DMS 273 (cell line): ENCODE results near the gene SLC35B4.
"Not testable (repeated sequence)": the region's sequence is repeated elsewhere in the genome, so short reads cannot be mapped to it uniquely, and the experiment has no call there.

ENCODE experiments used
- DNase-seq: peaks from one replicate; lab custom pipeline; 2025; ENCODE audit not compliant: unreplicated experiment; lab: John Stamatoyannopoulos, UW

The SLC35B4 gene

DNA sequence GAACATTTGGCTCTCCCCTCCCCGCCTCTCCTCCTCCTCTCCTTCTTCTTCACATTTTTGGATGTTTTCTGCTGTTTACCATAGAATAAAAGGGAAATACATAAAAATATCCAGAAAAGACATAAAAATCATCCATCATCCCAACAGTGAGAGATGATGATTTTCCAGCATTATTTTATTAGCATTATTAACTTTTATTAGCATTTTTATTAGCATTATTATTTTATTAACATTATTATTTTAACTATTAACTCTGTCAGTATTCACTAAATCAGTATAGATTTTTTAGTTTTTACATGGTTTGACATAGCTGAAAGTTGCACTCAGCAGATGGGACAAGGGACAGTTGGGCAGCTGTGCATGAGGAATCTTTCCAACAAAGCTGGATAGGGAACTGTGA, 16.2 kb upstream of the SLC35B4 start:
- no peak for DNase-seq

GRCh38 chr7:134331393-134331792, 14.7 kb upstream of the SLC35B4 start:
- DNase-seq, result no peak

GRCh38 chr7:134330974-134331373, 14.2 kb upstream of the SLC35B4 start:
- DNase-seq, result no peak

GRCh38 chr7:134329614-134330346, 13.1 kb upstream of the SLC35B4 start:
- DNase-seq, result peak; percentile 75

- no peak for DNase-seq
These were observed 12.2 kb upstream of the SLC35B4 start for GRCh38 chr7:134328900-134329299.

DNA sequence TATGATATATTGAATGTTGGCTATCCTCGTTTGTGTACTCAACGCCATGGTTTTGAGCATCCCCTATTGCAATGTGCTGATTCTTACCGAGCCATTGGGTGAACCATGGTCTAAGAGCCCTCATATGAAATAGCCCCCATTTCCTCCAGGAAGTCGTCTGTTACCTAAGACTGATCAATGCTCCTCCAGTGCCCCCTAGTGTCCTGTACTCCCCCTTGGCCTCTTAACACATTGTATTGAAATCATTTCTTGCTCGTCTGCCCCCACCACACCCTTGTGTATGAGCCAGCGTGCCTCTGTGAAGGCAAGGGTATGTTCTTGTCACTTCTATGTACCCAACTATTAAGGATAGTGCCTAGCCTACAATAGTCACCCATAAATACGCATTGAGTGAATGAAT, 11.2 kb upstream of the SLC35B4 start:
- peak; percentile 86 for DNase-seq

- DNase-seq, result no peak
These were observed 7.4 kb upstream of the SLC35B4 start for GRCh38 chr7:134324107-134324506.

DNA sequence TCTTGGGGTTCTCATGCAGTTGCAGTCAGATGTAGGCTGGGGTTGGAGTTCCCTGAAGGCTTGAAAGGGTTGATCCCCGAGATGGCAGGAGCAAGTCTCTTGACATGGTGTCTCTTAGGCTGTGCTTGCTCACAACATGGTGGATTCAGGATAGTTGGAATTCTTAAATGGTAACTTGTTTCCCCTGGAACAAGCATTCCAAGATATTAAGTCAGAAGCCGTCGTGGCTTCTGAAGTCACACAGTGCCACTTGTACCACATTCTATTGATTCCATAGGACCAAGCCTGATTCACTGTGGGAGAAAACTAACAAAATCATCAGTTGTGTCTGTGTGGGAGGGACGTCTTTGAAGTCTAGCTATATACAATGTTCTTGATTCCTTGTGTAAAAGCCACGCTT, 3.5 kb upstream of the SLC35B4 start:
- DNase-seq, result no peak

- no peak for DNase-seq
These were observed 1.7 kb upstream of the SLC35B4 start for GRCh38 chr7:134318443-134318842.

DNA sequence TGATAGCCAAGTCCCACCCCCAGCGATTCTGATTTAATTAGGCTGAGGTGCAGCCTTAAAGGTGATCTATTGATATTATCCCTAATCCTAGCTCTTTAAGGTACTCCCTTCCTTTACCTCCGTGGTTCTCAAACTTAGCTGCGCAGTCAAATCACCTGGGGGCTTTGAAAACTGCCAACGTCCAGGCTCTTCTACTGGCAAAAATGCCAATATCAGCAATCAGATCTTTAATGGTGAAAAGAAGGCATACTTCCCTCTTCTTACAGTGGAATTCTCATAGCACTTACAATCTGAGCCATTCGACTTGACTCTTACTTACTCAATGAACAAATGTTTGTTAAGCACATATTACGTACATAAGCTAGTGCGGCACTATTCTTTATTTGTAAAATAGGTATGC, 704 bp upstream of the SLC35B4 start:
- no peak for DNase-seq

GRCh38 chr7:134315679-134316538, 821 bp downstream of the SLC35B4 start:
- peak; percentile 80 for DNase-seq

- DNase-seq, result no peak
These were observed 3.2 kb downstream of the SLC35B4 start for GRCh38 chr7:134313543-134313942.

- no peak for DNase-seq
These were observed 4.0 kb downstream of the SLC35B4 start for GRCh38 chr7:134312717-134313116.

- DNase-seq, result no peak
These were observed 4.9 kb downstream of the SLC35B4 start for GRCh38 chr7:134311807-134312206.

DNA sequence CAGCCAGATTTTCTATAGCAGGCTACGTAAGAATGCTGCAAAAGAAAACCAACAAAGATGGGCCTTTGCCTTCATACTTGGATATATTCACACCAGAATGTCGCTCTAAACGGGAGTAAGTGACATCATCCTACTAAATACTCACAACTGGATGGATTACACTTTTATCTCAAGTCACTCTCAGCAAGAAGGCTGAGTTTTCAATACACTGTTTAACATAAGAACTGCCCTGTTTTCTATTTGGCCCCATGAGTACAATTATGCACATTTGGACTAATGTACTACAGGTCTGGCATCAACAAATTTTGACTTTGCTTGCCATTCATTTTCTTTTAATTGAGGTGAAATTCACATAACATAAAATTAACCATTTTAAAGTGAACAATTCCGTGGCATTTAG, 8.2 kb downstream of the SLC35B4 start:
- DNase-seq, result no peak

GRCh38 chr7:134307320-134307719, 9.4 kb downstream of the SLC35B4 start:
- no peak for DNase-seq

- DNase-seq, result no peak
These were observed 14.6 kb downstream of the SLC35B4 start for GRCh38 chr7:134302120-134302519.

GRCh38 chr7:134301592-134301991, 15.1 kb downstream of the SLC35B4 start:
- DNase-seq, result no peak

- DNase-seq, result no peak
These were observed 15.7 kb downstream of the SLC35B4 start for GRCh38 chr7:134300988-134301387.

- peak; percentile 92 for DNase-seq
These were observed 17.6 kb downstream of the SLC35B4 start for GRCh38 chr7:134298902-134299683.

DNA sequence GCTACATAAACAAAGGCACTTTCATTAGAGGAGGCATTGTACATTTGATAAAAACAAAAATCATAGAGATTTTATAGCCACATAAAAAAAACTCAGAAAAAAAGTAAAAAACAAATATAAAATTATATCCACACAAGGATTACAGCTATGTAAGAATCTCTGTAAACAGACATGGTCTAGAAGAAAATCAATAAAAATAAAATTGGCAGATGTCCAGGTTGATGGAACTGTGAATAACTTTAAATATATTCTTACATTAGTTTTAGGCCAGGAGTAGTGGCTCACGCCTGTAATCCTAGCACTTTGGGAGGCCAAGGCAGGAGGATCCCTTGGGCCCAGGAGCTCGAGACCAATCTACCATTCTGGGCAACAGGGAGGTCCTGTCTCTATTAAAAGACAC, 19.2 kb downstream of the SLC35B4 start:
- DNase-seq, result no peak

DNA sequence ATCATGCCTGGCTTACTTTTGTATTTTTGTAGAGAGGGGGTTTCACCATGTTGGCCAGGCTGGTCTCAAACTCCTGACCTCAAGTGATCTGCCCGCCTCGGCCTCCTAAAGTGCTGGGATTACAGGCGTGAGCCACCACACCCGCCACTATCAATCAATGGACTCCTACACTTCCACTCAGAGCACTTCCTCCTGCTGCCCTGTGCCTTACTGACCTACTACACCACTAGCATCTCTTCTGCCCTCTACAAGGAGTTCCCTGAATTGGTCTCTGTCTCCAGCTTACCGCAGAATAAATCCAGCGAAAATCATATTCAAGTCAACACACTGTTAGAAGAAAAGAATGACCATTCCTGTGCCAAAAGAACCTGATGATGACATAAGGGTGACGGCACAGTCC, 20.7 kb downstream of the SLC35B4 start:
- DNase-seq, result not testable (repeated sequence)
